Urinary bladder (tissue), 4 donors: ENCODE results near the gene PLEKHA7. TPM values are rescaled to one million over a fixed set of nuclear protein-coding genes. Genes with fewer than 3 reads are reported as not detected.
"Not testable (repeated sequence)": the region's sequence is repeated elsewhere in the genome, so short reads cannot be mapped to it uniquely, and the experiment has no call there.

Experiments
- DNase-seq: peaks from one replicate; pipeline ENCODE4 v3.0.0-alpha.2; 2015; ENCODE audit errors: extremely low spot score
- H3K27ac ChIP-seq: one replicate; pipeline ENCODE4 v1.5.1; 2013; ENCODE audit warnings: low read depth, mild to moderate bottlenecking, moderate library complexity
- H3K36me3 ChIP-seq: one replicate; pipeline ENCODE4 v1.6.1; 2013; ENCODE audit warnings: mild to moderate bottlenecking, moderate library complexity; ENCODE audit not compliant: insufficient read depth
- H3K4me1 ChIP-seq: one replicate; pipeline ENCODE4 v1.6.1; 2013; ENCODE audit warnings: mild to moderate bottlenecking, moderate library complexity; ENCODE audit not compliant: insufficient read depth
- H3K4me3 ChIP-seq: one replicate; pipeline ENCODE4 v1.5.1; 2013; ENCODE audit warnings: low read depth, low read length
- WGBS: extraction: QIAGEN DNeasy Blood & Tissue Kit; methylation state at CpG from one replicate; pipeline ENCODE4 v1.1.7; 2013; 5-methylcytosine and 5-hydroxymethylcytosine counted together
- polyA plus RNA-seq: library from polyadenylated mRNA; stranded (reverse); fragments of 200-250 nt; gene quantifications from one replicate; pipeline ENCODE4 v1.2.3, GENCODE V29; 2013
- total RNA-seq: library from RNA; depleted of rRNA; stranded (reverse); fragments of >200 nt; gene quantifications from one replicate; pipeline ENCODE4 v1.2.3, GENCODE V29; 2014
- donor health status: healthy with polysubstance abuse.
- donor health status: healthy.

The PLEKHA7 gene
- total and polyA plus RNA-seq, 2 donors = 8.1 to 8.3 TPM

DNA sequence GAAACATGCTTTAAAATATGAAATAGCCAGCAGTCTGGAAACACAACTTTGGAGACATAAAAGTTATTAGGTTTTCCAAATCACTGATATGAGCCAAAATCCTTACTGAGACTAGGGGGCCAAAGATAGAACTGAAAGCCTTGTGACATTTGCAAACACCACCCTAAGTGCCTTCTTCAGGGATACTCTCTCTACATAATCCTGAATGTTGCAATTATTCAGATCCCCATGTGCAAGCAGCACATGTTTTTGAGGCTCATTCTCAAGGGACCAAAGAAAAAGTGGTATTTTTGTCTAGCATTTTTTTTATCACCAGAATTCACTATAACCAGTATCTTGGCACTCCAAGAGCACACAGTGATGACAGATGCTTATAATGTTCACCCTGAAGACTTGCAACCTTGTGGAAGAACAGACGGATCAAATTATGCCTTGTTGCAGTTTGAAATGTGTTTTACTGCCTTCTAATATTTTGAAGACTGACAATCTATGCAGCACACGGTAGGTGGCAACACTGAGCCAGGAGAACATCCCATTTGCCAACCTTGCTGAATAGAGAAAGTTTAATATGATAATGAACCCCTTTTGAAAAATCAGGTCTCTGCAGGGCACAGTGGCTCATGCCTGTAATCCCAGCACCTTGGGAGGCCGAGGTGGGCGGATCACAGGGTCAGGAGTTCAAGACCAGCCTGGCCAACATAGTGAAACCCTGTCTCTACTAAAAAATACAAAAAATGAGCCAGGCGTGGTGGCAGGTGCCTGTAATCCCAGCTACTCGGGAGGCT, 78.5 kb downstream of the PLEKHA7 start:
- Histone ChIP-seq H3K4me3 (no peak overlapping the region), H3K36me3 (no peaks in the 10 kb centered on the region), H3K27ac (no peak overlapping the region), H3K4me1 (no peaks in the 10 kb centered on the region)
- DNase-seq = no peak
- 35% methylated on average over 6 of the region's 6 CpGs for WGBS

DNA sequence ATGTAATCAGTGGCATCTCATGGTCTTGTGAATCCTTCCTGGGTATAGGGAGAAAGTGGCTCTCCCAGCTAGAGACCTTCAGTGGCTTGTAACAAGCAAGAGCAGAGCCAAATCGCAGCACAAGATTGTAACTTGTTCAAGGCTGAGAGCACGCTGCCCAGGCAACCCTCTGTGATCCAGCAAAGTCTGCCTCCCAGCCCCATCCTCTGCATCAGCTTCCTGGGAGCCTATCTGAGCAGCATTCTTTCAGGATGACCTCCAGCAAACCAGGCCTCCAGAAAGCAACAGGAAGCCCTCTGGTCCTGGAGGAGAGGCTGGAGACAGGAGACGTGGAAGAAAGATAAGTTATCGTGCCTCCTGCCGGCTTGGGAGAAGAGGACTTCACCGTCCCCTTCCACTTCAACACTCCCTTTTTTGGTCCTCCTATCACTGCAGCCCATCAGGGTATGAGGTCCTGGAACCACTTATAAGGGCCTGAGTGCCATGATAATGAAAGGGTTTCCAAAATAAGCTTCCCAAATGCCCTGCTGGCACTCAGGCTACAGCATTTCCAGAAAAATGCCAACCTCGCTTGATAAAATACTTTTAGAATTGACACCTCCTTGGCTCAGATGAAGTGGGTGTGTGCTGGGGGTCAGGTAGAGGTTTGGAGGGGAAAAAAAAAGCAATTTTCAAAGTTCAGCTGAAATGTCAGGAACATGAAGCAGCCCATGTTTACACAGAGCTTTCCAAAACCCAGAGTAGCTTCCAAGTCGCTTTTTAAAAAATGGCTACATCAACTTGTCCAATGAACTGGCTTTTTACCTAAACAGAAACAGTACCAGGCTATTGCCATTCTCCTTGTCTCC, 80.2 kb downstream of the PLEKHA7 start:
- 66% methylated on average over 8 of the region's 8 CpGs for WGBS
- H3K36me3 ChIP-seq = no peaks in the 10 kb centered on the region
- DNase-seq = no peak
- H3K4me3 ChIP-seq = no peak overlapping the region
- H3K4me1 ChIP-seq = no peaks in the 10 kb centered on the region
- H3K27ac ChIP-seq = no peak overlapping the region

DNA sequence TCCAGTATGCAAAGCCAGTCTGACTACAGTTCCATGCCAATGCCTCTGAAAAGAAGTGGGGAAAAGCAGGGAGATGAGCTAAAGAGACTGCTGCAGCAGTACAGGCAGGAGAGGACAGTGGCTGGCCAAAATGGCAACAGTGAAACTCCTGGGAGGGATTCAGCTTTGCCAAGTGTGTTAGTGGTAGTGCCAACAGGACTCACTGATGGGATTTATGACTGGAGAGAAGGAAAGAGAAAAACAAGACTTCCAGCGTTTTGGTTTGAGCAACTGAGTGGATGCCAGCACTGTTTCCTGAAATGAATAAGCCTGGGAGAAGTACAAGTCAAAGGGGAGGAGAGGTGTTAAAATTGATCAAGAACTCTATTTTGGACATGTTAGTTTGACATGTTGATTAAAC, 80.9 kb downstream of the PLEKHA7 start:
- WGBS = 32% methylated on average over 1 of the region's 1 CpG
- Histone ChIP-seq H3K4me1 (no peaks in the 10 kb centered on the region), H3K36me3 (no peaks in the 10 kb centered on the region), H3K27ac (no peak overlapping the region), H3K4me3 (no peak overlapping the region)
- DNase-seq = no peak

DNA sequence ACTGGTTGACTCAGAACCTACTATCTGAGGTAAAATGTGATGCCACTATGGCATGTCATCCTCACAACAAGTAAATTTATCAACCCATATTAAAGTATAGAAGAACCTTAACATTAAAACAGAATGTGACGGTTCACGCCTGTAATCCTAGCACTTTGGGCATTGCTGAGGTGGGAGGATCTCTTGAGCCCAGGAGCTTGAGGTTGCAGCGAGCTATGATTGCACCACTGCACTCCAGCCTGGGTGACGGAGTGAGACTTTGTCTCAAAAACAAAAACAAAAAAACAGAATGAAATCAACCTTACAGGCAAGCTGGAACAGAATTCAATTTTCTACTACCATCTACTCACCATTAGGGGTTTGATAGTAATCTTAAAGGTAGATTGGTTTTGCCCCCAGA, 86.2 kb downstream of the PLEKHA7 start:
- no peak for DNase-seq
- H3K27ac ChIP-seq = no peak overlapping the region
- H3K4me3 ChIP-seq = no peak overlapping the region
- H3K36me3 ChIP-seq = no peaks in the 10 kb centered on the region
- 96% methylated on average over 4 of the region's 4 CpGs for WGBS
- H3K4me1 ChIP-seq = no peaks in the 10 kb centered on the region

DNA sequence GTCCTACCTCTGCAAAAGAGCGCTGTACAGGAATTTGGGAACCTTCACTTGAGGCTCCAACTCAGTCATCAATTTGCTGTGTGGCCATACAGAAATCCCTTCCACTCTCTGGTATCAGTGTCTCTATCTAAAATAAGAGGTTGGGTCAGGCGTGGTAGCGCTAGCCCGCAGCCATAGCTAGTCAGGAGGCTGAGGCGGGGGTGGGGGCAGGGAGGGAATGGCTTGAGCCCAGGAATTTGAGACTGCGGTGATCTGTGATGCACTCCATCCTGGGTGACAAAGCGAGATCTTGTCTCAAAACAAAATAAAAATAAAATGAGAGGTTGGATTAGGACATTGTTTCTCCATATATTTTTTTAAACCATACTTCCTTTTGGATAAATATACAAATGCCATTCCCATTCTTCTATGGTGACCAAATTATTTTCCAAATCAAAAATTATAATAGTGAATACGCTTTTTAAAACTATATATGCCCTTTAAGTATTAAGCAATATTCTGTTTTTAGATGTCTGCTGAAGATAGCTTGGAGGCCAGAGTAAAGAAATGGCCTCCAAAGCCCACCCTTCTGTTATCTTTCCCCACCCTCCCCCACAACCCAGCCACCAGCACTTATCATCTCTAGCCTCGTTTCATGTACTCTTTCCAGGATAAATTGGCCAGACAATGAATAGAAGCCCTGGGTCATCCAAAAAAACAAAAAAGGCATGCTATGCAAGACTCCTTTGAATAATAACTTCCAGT, 87.2 kb downstream of the PLEKHA7 start:
- Histone ChIP-seq H3K4me3 (no peak overlapping the region), H3K27ac (no peak overlapping the region), H3K4me1 (no peaks in the 10 kb centered on the region), H3K36me3 (no peaks in the 10 kb centered on the region)
- no peak for DNase-seq
- WGBS = 78% methylated on average over 9 of the region's 9 CpGs

DNA sequence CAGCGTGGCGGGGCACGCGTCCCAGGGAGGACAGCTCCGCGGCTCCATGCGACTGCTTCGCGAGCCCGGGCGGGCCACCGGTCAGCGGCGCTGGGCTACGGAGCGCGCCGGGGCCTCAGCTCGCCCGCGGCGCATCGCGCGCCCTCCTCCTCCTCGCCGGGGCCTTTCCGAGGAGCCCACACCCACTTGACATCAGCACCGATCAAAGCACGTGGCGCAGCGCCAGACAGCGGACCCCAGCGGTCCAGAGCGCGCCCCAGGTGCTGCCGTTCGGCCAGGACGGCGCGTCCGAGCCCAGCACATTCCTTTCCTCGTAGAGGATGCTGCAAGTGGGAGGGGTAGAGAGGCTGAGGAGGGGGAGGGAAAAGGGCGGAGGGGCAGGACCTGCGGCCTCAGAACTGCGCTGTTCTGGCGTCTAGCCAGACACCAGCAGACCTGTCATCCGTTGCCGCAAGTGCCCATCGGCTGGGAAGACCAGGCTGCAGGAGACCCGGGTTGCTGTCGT, 88.6 kb downstream of the PLEKHA7 start:
- WGBS = 1% methylated on average over 52 of the region's 52 CpGs
- Histone ChIP-seq H3K36me3 (no peaks in the 10 kb centered on the region), H3K4me1 (no peaks in the 10 kb centered on the region), H3K27ac (no peak overlapping the region), H3K4me3 (peak overlapping the region; percentile 19)
- no peak for DNase-seq

DNA sequence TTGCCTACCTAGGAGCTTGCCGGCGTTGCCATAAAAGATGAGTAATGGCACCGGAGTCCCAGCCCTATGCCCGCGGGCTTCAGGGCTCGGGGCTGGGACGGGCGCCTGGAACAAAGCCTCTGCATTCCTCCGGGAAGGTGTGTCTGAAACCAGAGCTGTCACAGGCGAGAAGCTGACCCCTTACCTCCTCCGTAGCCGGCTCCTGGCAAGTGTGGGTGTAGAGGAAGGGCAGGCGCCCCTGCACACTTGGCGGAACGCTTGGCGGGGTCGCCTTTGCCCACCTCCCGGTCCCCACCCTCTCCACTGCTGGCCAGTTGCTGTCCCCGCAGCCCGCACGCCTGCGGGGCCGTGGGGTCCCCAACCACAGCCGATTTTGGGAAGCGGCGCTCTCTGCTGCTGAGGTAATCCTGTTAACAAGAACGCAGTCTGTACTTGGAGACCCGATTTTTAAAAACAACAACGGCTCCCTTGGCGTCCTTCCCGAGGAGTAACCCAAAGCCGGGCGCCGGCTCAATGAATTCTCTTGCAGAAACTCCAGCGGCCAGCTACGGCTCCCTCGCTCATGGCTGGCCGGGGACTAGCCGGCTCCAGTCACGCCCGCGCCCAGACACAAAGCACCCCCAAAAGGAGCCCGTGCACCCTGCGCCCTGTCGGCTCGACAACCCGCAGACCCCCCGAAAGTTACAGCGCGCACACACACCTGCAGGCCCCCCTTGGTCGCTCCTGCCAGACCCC, 89.2 kb downstream of the PLEKHA7 start:
- 2% methylated on average over 51 of the region's 51 CpGs for WGBS
- Histone ChIP-seq H3K27ac (peak overlapping the region; percentile 62), H3K4me1 (no peaks in the 10 kb centered on the region), H3K4me3 (peak overlapping the region; percentile 19), H3K36me3 (no peaks in the 10 kb centered on the region)
- DNase-seq = no peak

DNA sequence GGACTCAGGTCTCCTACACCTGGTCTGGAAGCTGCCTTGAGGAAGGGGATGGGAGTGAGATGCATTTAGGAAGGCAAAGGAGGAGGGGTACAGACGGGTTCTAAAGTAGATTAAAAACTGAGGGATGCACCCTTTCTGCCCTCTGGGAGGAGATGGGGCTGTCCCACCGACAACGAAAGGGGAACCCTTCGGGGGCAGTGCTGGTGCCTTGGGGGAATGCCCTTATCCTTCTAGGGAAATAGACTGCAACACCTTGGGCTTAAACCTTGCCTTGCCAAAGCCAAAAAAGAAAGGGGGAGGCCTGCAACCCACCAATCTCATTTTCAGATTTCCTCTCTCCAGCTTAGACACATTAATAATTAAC, 89.8 kb downstream of the PLEKHA7 start:
- 49% methylated on average over 4 of the region's 4 CpGs for WGBS
- Histone ChIP-seq H3K27ac (peak overlapping the region; percentile 23), H3K4me1 (no peaks in the 10 kb centered on the region), H3K4me3 (no peak overlapping the region), H3K36me3 (no peaks in the 10 kb centered on the region)
- DNase-seq = no peak

DNA sequence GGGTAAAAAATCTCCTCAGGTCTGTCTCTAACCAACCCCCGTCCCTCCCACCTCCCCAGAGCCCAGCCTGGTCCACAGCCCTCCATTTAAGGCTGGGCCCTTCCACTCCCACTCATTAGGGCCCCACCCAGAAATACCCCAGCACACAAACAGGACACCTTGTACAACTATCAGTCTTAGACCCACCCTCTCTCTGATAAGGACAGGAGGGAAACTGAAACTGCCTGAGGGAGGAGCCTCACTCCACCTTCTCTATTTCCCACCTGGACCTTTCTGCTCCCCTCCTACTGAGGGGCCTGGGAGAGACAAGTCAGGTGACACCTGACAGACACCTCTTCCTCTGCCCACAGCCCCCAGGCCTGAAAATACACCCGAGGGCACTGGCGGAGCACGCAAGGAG, 90.2 kb downstream of the PLEKHA7 start:
- Histone ChIP-seq H3K27ac (no peak overlapping the region), H3K4me3 (no peak overlapping the region), H3K36me3 (no peaks in the 10 kb centered on the region), H3K4me1 (no peaks in the 10 kb centered on the region)
- no peak for DNase-seq
- 80% methylated on average over 4 of the region's 4 CpGs for WGBS

DNA sequence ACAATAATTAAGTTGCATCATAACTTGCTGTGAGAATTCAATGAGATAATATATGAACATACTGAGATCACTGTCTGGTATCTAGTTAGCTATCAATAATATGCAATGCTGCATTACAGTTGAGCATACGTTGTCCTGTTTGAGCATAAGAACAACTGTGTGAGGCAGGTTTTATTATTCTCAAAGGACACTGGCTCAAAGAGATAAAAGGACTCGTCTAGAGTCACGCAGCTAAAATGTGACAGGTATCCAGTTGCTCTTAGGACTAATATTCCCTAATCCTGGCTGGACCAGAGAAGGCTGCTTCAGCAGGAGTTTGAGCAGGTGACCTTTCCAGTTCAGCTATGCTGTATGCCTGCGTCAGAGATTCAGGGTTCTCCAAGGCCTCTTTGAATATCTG, 92.5 kb downstream of the PLEKHA7 start:
- Histone ChIP-seq H3K27ac (no peak overlapping the region), H3K36me3 (no peaks in the 10 kb centered on the region), H3K4me1 (no peaks in the 10 kb centered on the region), H3K4me3 (no peak overlapping the region)
- DNase-seq = no peak
- 79% methylated on average over 4 of the region's 4 CpGs for WGBS

DNA sequence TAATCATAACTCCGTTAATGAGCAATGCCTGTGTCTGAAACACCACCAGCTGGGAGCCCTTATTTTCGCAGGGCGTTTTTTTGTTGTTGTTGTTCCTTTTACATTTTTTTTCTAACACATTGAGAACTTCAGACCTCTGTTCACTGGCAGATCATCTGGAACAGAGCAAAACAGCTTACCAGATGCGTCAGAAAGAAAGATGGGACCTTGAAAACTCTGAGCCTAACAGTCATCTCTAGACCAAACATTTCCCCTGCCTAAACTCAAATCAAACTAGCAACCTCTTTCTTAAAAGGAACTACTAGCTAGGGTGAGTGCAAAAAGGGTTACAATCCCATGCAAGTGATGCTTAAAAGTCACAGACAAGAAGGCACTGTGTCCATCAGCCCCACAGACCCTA, 93.2 kb downstream of the PLEKHA7 start:
- H3K36me3 ChIP-seq = no peaks in the 10 kb centered on the region

DNA sequence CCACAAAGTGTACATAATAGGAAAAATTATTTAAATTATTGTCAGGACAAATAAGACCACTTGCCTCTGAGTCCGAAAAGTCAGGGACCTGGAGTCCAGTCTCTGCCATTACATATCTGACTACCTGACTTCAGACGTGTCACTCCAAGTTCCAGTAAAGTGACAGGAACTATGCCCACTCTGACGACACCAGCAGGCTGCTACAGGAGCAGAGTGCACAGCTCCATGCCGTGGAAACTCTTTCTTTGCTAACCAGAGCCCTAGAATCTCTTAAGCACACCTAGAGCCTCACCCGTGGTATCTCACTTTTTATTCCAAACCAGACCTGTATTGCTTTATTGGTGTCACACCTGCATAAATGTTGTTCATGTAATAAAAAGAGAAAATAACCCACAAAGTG, 93.7 kb downstream of the PLEKHA7 start:
- no peak overlapping the region for H3K27ac ChIP-seq
- no peak overlapping the region for H3K4me3 ChIP-seq
- no peaks in the 10 kb centered on the region for H3K4me1 ChIP-seq
- H3K36me3 ChIP-seq = no peaks in the 10 kb centered on the region
- DNase-seq = no peak
- 77% methylated on average over 5 of the region's 5 CpGs for WGBS

More for the DNA sequence above, 93.2 kb downstream of the PLEKHA7 start:
- Histone ChIP-seq H3K27ac (no peak overlapping the region), H3K4me3 (no peak overlapping the region), H3K4me1 (no peaks in the 10 kb centered on the region)
- 82% methylated on average over 4 of the region's 4 CpGs for WGBS
- no peak for DNase-seq

DNA sequence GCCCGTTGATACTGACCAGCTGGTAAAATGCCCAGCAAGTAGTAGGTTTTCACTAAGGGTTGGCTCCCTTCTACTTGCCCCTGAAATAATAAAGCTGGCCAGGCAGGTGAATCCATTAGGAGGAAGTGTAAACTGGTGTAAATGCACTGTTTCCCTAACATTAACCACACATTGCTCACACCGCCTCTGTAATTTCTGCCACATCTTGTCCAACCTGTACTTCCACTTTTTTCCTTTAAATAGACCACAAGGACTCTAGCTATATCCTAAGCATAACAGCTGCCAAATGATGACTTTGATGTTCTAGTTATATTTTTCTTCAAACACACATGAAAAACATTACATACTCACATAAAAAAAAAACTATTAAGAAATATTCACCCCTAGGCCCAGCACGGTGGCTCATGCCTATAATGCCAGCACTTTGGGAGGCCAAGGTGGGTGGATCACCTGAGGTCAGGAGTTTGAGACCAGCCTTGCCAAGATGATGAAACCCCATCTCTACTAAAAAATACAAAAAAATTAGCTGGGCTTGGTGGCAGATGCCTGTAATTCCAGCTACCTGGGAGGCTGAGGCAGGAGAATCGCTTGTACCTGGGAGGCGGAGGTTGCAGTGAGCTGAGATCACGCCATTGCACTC, 95.6 kb downstream of the PLEKHA7 start:
- DNase-seq = peak; percentile 77
- H3K4me3 ChIP-seq, H3K27ac ChIP-seq, H3K36me3 ChIP-seq, H3K4me1 ChIP-seq: not testable (repeated sequence)
- 86% methylated on average over 6 of the region's 6 CpGs for WGBS
